Measurements from ENCODE around the gene WWOX. TPM values are rescaled to one million over a fixed set of nuclear protein-coding genes. Genes with fewer than 3 reads are reported as not detected.

WWOX gene
- total RNA-seq, 1 experiment from 2014 or later: 35.6 TPM

DNA sequence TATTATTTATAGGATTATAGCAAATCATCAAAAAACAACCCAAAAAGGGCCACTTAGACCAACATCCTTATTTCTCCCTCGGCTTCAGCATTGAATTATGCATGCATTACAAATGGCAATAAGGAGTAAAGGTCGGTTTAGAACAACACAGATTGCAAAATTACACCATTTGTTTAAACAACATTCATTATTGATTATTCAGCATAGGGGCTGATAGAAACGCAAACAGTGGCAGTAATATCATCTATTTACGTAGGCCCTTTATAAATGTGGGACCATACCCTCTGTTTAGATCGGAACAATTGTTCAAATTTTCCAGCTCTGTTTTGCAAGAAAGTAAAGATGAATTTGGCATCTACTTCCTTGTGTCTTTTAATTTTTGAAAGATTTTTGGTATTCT, 153.3 kb downstream of the WWOX start:
- intact Hi-C loops (cut with micrococcal nuclease; ENCODE audit: unreplicated experiment): no loop called here
- Histone ChIP-seq H3K4me2 (no peak overlapping the region), H3K9me3 (ENCODE audit: insufficient read depth, low read depth) (no peaks in the 10 kb centered on the region), H3K79me2 (ENCODE audit: low read depth) (no peaks in the 10 kb centered on the region), H3F3A (ENCODE audit: insufficient read depth, low read depth) (no peaks in the 10 kb centered on the region), H3K4me1 (replicated peaks; ENCODE audit: insufficient read depth) (no peaks in the 10 kb centered on the region), H3K9me2 (ENCODE audit: insufficient read depth) (no peaks in the 10 kb centered on the region), H2AFZ (no peak overlapping the region), H3K27me3 (ENCODE audit: insufficient read depth, low read depth) (no peaks in the 10 kb centered on the region), H3K4me3 (no peak overlapping the region), H3K36me3 (ENCODE audit: low read depth) (no peaks in the 10 kb centered on the region), H4K20me1 (ENCODE audit: insufficient read depth) (no peaks in the 10 kb centered on the region), H3K27ac (no peak overlapping the region)
- no peak for DNase-seq
- POLR2A ChIA-PET (ENCODE audit: unreplicated experiment): no interaction called here
- CTCF ChIA-PET: no interaction called here
- TF ChIP-seq, protein P1, sequence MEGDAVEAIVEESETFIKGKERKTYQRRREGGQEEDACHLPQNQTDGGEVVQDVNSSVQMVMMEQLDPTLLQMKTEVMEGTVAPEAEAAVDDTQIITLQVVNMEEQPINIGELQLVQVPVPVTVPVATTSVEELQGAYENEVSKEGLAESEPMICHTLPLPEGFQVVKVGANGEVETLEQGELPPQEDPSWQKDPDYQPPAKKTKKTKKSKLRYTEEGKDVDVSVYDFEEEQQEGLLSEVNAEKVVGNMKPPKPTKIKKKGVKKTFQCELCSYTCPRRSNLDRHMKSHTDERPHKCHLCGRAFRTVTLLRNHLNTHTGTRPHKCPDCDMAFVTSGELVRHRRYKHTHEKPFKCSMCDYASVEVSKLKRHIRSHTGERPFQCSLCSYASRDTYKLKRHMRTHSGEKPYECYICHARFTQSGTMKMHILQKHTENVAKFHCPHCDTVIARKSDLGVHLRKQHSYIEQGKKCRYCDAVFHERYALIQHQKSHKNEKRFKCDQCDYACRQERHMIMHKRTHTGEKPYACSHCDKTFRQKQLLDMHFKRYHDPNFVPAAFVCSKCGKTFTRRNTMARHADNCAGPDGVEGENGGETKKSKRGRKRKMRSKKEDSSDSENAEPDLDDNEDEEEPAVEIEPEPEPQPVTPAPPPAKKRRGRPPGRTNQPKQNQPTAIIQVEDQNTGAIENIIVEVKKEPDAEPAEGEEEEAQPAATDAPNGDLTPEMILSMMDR (conservative IDR thresholded peaks at IDR 0.05): no peak
- TF ChIP-seq EZH2 (IDR thresholded peaks at IDR 0.05; ENCODE audit: low read depth): no peak
- no TSS peak for BruUV-seq (replicated peaks)

DNA sequence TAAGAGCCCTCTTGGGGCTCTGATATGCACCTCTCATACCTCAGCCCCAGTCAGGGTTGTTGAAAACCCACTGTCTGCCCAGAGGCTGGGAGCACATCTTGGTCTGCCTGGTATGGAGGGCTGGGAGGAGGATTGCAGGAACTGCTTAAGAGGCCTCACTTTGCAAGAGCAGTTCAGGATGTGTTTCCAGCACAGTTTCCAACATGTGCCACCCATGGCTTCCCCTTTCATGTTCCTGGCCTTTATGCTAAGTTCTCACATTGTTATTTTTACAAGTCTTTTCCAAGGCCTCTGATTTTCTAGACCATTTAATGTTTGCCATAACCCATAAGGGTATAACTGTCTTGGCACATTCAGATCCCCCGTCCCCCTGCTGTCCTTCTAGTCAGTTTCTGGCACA, 155.4 kb downstream of the WWOX start:
- no peaks in the 10 kb centered on the region for H3K36me3 ChIP-seq (ENCODE audit: low read depth)
- no peak overlapping the region for H3K27ac ChIP-seq
- no peaks in the 10 kb centered on the region for H3K27me3 ChIP-seq (ENCODE audit: insufficient read depth, low read depth)
- H3F3A ChIP-seq (ENCODE audit: insufficient read depth, low read depth): no peaks in the 10 kb centered on the region
- H3K9me3 ChIP-seq (ENCODE audit: insufficient read depth, low read depth): no peaks in the 10 kb centered on the region
- H2AFZ ChIP-seq: no peak overlapping the region
- CTCF ChIA-PET: no interaction called here
- H3K4me2 ChIP-seq: no peak overlapping the region
- POLR2A ChIA-PET (ENCODE audit: unreplicated experiment): no interaction called here
- no peak overlapping the region for H3K4me3 ChIP-seq
- H3K79me2 ChIP-seq (ENCODE audit: low read depth): no peaks in the 10 kb centered on the region
- TF ChIP-seq, protein P1 (conservative IDR thresholded peaks at IDR 0.05): no peak
- TF ChIP-seq EZH2 (IDR thresholded peaks at IDR 0.05; ENCODE audit: low read depth): no peak
- no TSS peak for BruUV-seq (replicated peaks)
- H3K9me2 ChIP-seq (ENCODE audit: insufficient read depth): no peaks in the 10 kb centered on the region
- no peaks in the 10 kb centered on the region for H4K20me1 ChIP-seq (ENCODE audit: insufficient read depth)
- DNase-seq: no peak
- no peaks in the 10 kb centered on the region for H3K4me1 ChIP-seq (replicated peaks; ENCODE audit: insufficient read depth)
- intact Hi-C loops (cut with micrococcal nuclease; ENCODE audit: unreplicated experiment): no loop called here

DNA sequence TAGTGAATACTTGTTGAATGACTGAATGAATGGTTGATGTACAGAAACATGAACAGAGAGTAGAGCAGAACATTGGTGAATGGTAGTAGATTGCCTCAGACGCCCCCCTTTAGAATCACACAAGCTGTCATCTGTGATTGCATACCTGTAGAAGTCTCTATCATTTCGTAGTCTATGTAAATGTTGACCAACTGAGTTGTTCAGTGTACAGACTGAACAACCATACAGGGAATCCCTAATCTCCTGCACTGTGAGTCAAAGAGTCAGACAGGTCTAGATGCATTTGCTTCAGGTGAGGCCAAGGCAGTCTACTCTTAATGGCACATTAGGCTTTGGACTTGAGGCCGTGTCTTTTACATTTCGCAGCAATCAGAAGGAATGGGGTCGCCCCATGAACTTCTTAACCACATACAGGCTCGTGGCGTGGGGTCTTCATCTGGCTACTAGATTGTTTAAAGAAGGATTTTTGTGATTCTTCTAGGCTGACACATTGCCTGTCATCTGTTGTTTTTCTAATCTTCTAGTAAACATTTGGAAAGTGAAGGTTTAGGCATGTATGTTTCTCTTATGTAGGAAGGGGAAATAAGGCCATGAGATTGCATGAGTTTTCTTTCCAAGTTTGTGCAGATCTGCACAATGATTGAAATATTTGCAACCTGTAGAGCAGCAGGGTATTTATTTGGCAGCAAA, 157.4 kb downstream of the WWOX start:
- Histone ChIP-seq H3K27ac (no peak overlapping the region), H3K79me2 (ENCODE audit: low read depth) (no peaks in the 10 kb centered on the region), H3K36me3 (ENCODE audit: low read depth) (no peaks in the 10 kb centered on the region), H4K20me1 (ENCODE audit: insufficient read depth) (no peaks in the 10 kb centered on the region), H2AFZ (no peak overlapping the region), H3F3A (ENCODE audit: insufficient read depth, low read depth) (no peaks in the 10 kb centered on the region), H3K9me2 (ENCODE audit: insufficient read depth) (no peaks in the 10 kb centered on the region), H3K4me3 (no peak overlapping the region), H3K27me3 (ENCODE audit: insufficient read depth, low read depth) (no peaks in the 10 kb centered on the region), H3K4me2 (no peak overlapping the region), H3K9me3 (ENCODE audit: insufficient read depth, low read depth) (no peaks in the 10 kb centered on the region), H3K4me1 (replicated peaks; ENCODE audit: insufficient read depth) (no peaks in the 10 kb centered on the region)
- intact Hi-C loops (cut with micrococcal nuclease; ENCODE audit: unreplicated experiment): no loop called here
- ChIA-PET POLR2A (ENCODE audit: unreplicated experiment) (no interaction called here), CTCF (no interaction called here)
- DNase-seq: no peak
- TF ChIP-seq, protein P1 (conservative IDR thresholded peaks at IDR 0.05): no peak
- TF ChIP-seq EZH2 (IDR thresholded peaks at IDR 0.05; ENCODE audit: low read depth): no peak
- no TSS peak for BruUV-seq (replicated peaks)

Data from PC-9 (cell line).